Neural cell (in vitro differentiated cells): ENCODE measurements around the gene SHOC1. TPM values are rescaled to one million over a fixed set of nuclear protein-coding genes. Genes with fewer than 3 reads are reported as not detected.
"Not testable (repeated sequence)": the region's sequence is repeated elsewhere in the genome, so short reads cannot be mapped to it uniquely, and the experiment has no call there.

ENCODE experiments used
- H2AFZ ChIP-seq: fragments of 200-600, 300-800 bp; sonication (generic), shearing (Covaris generic); 2 replicates; pipeline ENCODE4 v1.6.0; 2014; ENCODE audit warnings: low read depth, mild to moderate bottlenecking, antibody characterized with exemption, low read length, moderate library complexity
- H3F3A ChIP-seq: fragments of 200-600 bp; shearing (Covaris generic); 2 replicates; pipeline ENCODE4 v1.6.1; 2016; ENCODE audit warnings: mild to moderate bottlenecking, moderate library complexity, mixed read lengths, antibody characterized with exemption, low read length; ENCODE audit not compliant: insufficient read depth, poor library complexity, severe bottlenecking
- H3K27ac ChIP-seq: fragments of 200-600, 300-800 bp; sonication (generic), shearing (Covaris generic); 2 replicates; pipeline ENCODE4 v1.5.1; 2014; ENCODE audit warnings: mild to moderate bottlenecking, low read length, moderate library complexity
- H3K27me3 ChIP-seq: fragments of 300-800, 200-600 bp; sonication (generic), shearing (Covaris generic); 2 replicates; pipeline ENCODE4 v1.6.0; 2014; ENCODE audit warnings: mild to moderate bottlenecking, low read depth, low read length, moderate library complexity; ENCODE audit not compliant: insufficient read depth
- H3K36me3 ChIP-seq: fragments of 300-800, 200-600 bp; sonication (generic), shearing (Covaris generic); 2 replicates; pipeline ENCODE4 v1.5.1; 2014; ENCODE audit warnings: mild to moderate bottlenecking, antibody characterized with exemption, low read length, moderate library complexity; ENCODE audit not compliant: insufficient read depth
- H3K4me2 ChIP-seq: fragments of 300-800, 200-600 bp; sonication (generic), shearing (Covaris generic); 2 replicates; pipeline ENCODE4 v1.6.0; 2014; ENCODE audit warnings: mild to moderate bottlenecking, low read length
- H3K4me3 ChIP-seq: fragments of 300-800, 200-600 bp; sonication (generic), shearing (Covaris generic); 2 replicates; pipeline ENCODE4 v1.5.1; 2014; ENCODE audit warnings: mild to moderate bottlenecking, low read length, moderate library complexity
- H3K79me2 ChIP-seq: fragments of 200-600 bp; shearing (Covaris generic); replicated peaks from 2 replicates; pipeline ENCODE4 v1.6.0; 2014; ENCODE audit warnings: mild to moderate bottlenecking, low read length, moderate library complexity; ENCODE audit not compliant: insufficient read depth
- H3K9ac ChIP-seq: fragments of 300-800, 200-600 bp; sonication (generic), shearing (Covaris generic); 2 replicates; pipeline ENCODE4 v1.6.1; 2016; ENCODE audit warnings: mild to moderate bottlenecking, low read length, mixed read lengths
- H3K9me2 ChIP-seq: fragments of 200-600 bp; shearing (Covaris generic); 2 replicates; pipeline ENCODE4 v1.6.1; 2016; ENCODE audit warnings: mild to moderate bottlenecking, low read length, mixed read lengths; ENCODE audit not compliant: insufficient read depth
- H3K9me3 ChIP-seq: fragments of 200-600, 300-800 bp; sonication (generic), shearing (Covaris generic); 2 replicates; pipeline ENCODE4 v1.6.1; 2016; ENCODE audit warnings: mild to moderate bottlenecking, mixed run types, low read length, moderate library complexity, mixed read lengths
- H4K20me1 ChIP-seq: fragments of 200-600 bp; shearing (Covaris generic); 2 replicates; pipeline ENCODE4 v1.6.1; 2016; ENCODE audit warnings: mild to moderate bottlenecking, mixed run types; ENCODE audit not compliant: insufficient read depth
- EP300 ChIP-seq: fragments of 450-650 bp; conservative IDR thresholded peaks from 2 replicates; pipeline ENCODE4 v1.6.1; 2014; ENCODE audit warnings: antibody characterized with exemption, mild to moderate bottlenecking, moderate library complexity; ENCODE audit not compliant: poor library complexity, severe bottlenecking
- EZH2 ChIP-seq: fragments of 200-600, 300-800 bp; shearing (Covaris generic), sonication (generic); IDR thresholded peaks from 2 replicates; pipeline ENCODE4 v1.6.1; 2014; ENCODE audit warnings: antibody characterized with exemption, low read length, borderline replicate concordance, mild to moderate bottlenecking; ENCODE audit not compliant: insufficient read depth, poor library complexity, severe bottlenecking
- MXI1 ChIP-seq: fragments of 450-650 bp; conservative IDR thresholded peaks from 2 replicates; pipeline ENCODE4 v1.6.1; 2014; ENCODE audit warnings: antibody characterized with exemption, mild to moderate bottlenecking; ENCODE audit not compliant: poor library complexity, severe bottlenecking
- POLR2AphosphoS5 ChIP-seq: IDR thresholded peaks from 2 replicates; pipeline ENCODE4 v1.6.1; 2012
- RAD21 ChIP-seq: fragments of 450-650 bp; conservative IDR thresholded peaks from 2 replicates; pipeline ENCODE4 v1.6.1; 2014; ENCODE audit warnings: antibody characterized with exemption, mild to moderate bottlenecking, moderate library complexity
- SMC3 ChIP-seq: fragments of 450-650 bp; conservative IDR thresholded peaks from 2 replicates; pipeline ENCODE4 v1.6.1; 2014; ENCODE audit warnings: antibody characterized with exemption, mild to moderate bottlenecking, moderate library complexity; ENCODE audit not compliant: poor library complexity
- TAF1 ChIP-seq: IDR thresholded peaks from 2 replicates; pipeline ENCODE4 v1.6.1; 2012; ENCODE audit warnings: low read depth
- polyA plus RNA-seq: library from polyadenylated mRNA; depleted of rRNA; stranded (reverse); fragments of >200 nt; gene quantifications from 2 replicates; pipeline ENCODE4 v1.2.3, GENCODE V29; 2014
- TF ChIP-seq, protein P1 (sequence below): IDR thresholded peaks from 2 replicates; pipeline ENCODE4 v1.6.1; 2012; ENCODE audit warnings: borderline replicate concordance
- TF ChIP-seq, protein P2 (sequence below): fragments of 450-650 bp; IDR thresholded peaks from 2 replicates; pipeline ENCODE4 v1.5.1; 2014; ENCODE audit warnings: antibody characterized with exemption, mild to moderate bottlenecking, moderate library complexity; ENCODE audit not compliant: poor library complexity, severe bottlenecking

The SHOC1 gene
- polyA plus RNA-seq, 1 donor from 2014 or later, result not detected

DNA sequence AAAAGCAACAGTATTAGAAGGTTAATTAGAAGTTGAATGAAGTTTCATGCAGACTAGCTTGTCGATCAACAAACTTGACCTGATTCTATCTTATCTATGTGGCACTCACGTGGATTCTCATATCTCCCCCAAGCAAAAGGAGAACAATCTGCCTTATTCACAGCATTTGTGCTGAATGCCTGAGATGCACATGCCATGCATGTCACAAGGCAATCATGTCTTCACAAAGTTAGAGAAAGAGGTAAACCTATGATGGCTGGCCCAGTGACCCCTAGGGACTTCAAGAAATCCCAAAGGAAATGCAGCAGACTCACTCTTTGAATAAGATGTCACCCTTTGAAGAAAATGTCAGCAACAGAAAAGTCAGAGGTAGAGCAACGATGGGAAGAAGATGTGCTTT lies 17.6 kb upstream of the SHOC1 start:
- no peak for TF ChIP-seq TAF1
- no peak for TF ChIP-seq EZH2
- TF ChIP-seq RAD21, result no peak
- TF ChIP-seq POLR2AphosphoS5, result no peak
- no peak for TF ChIP-seq SMC3
- no peak for TF ChIP-seq EP300
- TF ChIP-seq MXI1, result no peak
- TF ChIP-seq, protein P1, sequence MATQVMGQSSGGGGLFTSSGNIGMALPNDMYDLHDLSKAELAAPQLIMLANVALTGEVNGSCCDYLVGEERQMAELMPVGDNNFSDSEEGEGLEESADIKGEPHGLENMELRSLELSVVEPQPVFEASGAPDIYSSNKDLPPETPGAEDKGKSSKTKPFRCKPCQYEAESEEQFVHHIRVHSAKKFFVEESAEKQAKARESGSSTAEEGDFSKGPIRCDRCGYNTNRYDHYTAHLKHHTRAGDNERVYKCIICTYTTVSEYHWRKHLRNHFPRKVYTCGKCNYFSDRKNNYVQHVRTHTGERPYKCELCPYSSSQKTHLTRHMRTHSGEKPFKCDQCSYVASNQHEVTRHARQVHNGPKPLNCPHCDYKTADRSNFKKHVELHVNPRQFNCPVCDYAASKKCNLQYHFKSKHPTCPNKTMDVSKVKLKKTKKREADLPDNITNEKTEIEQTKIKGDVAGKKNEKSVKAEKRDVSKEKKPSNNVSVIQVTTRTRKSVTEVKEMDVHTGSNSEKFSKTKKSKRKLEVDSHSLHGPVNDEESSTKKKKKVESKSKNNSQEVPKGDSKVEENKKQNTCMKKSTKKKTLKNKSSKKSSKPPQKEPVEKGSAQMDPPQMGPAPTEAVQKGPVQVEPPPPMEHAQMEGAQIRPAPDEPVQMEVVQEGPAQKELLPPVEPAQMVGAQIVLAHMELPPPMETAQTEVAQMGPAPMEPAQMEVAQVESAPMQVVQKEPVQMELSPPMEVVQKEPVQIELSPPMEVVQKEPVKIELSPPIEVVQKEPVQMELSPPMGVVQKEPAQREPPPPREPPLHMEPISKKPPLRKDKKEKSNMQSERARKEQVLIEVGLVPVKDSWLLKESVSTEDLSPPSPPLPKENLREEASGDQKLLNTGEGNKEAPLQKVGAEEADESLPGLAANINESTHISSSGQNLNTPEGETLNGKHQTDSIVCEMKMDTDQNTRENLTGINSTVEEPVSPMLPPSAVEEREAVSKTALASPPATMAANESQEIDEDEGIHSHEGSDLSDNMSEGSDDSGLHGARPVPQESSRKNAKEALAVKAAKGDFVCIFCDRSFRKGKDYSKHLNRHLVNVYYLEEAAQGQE, result no peak
- TF ChIP-seq, protein P2, sequence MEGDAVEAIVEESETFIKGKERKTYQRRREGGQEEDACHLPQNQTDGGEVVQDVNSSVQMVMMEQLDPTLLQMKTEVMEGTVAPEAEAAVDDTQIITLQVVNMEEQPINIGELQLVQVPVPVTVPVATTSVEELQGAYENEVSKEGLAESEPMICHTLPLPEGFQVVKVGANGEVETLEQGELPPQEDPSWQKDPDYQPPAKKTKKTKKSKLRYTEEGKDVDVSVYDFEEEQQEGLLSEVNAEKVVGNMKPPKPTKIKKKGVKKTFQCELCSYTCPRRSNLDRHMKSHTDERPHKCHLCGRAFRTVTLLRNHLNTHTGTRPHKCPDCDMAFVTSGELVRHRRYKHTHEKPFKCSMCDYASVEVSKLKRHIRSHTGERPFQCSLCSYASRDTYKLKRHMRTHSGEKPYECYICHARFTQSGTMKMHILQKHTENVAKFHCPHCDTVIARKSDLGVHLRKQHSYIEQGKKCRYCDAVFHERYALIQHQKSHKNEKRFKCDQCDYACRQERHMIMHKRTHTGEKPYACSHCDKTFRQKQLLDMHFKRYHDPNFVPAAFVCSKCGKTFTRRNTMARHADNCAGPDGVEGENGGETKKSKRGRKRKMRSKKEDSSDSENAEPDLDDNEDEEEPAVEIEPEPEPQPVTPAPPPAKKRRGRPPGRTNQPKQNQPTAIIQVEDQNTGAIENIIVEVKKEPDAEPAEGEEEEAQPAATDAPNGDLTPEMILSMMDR, result no peak

DNA sequence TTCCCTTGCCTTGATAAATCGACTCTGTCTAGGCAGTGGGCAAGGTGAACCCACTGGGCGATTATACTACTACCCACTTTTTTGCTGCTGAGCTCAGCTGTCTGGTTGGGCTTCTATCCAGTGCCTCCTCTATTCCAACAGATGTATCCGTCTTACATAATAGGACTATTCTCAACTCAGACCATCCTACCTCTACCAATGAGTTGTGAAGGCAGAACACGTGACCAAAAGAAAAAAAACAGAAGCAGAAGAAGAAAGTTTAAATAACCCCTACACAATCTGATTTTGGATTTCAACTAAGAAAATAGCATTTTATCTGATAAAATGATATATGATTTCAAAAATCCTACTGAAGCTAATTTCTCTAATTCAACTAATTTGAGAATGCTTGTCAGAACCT lies 16.2 kb upstream of the SHOC1 start:
- no peaks in the 10 kb centered on the region for H3K27me3 ChIP-seq
- H3F3A ChIP-seq, result no peaks in the 10 kb centered on the region
- H4K20me1 ChIP-seq, result no peaks in the 10 kb centered on the region
- H3K4me3 ChIP-seq, result no peak overlapping the region
- no peaks in the 10 kb centered on the region for H3K79me2 ChIP-seq
- H3K36me3 ChIP-seq, result no peaks in the 10 kb centered on the region
- H2AFZ ChIP-seq, result no peak overlapping the region
- no peaks in the 10 kb centered on the region for H3K9me3 ChIP-seq
- no peak overlapping the region for H3K4me2 ChIP-seq
- H3K27ac ChIP-seq, result no peak overlapping the region
- no peak overlapping the region for H3K9ac ChIP-seq
- no peaks in the 10 kb centered on the region for H3K9me2 ChIP-seq
- TF ChIP-seq TAF1 (no peak), POLR2AphosphoS5 (no peak), SMC3 (no peak), MXI1 (no peak), EZH2 (no peak), EP300 (no peak), RAD21 (no peak)
- TF ChIP-seq, protein P2, result no peak
- TF ChIP-seq, protein P1, result no peak

More for the DNA sequence above, 17.6 kb upstream of the SHOC1 start:
- H3K9me3 ChIP-seq, result no peaks in the 10 kb centered on the region
- no peak overlapping the region for H3K9ac ChIP-seq
- H2AFZ ChIP-seq, result no peak overlapping the region
- no peaks in the 10 kb centered on the region for H3F3A ChIP-seq
- no peaks in the 10 kb centered on the region for H3K36me3 ChIP-seq
- H3K79me2 ChIP-seq, result no peaks in the 10 kb centered on the region
- H3K27me3 ChIP-seq, result no peaks in the 10 kb centered on the region
- no peak overlapping the region for H3K4me3 ChIP-seq
- H3K4me2 ChIP-seq, result no peak overlapping the region
- no peak overlapping the region for H3K27ac ChIP-seq
- H3K9me2 ChIP-seq, result no peaks in the 10 kb centered on the region
- no peaks in the 10 kb centered on the region for H4K20me1 ChIP-seq

DNA sequence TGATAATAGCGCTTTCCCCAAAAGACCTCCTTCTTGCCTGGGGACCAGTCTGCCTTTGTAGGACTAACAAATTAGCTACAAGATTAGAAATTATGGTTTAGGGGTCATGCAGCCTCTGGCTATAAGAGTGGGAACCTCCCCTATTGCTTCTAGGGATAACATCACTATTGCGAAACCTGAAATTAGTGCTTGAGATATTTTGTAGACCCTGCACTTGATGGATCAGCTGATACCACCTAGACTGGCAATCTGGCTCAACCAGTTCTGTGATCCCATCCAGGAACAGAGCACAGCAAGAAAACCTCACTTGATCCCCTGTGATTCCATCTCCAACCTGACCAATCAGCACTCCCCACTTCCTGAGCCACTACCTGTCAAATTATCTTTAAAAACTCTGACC lies 15.7 kb upstream of the SHOC1 start:
- not testable (repeated sequence) for H4K20me1 ChIP-seq, H3K9ac ChIP-seq, H3K36me3 ChIP-seq, H3K9me3 ChIP-seq, H3K9me2 ChIP-seq, H3K4me2 ChIP-seq, H2AFZ ChIP-seq, H3K79me2 ChIP-seq, H3K4me3 ChIP-seq, H3K27me3 ChIP-seq, H3F3A ChIP-seq, H3K27ac ChIP-seq
